HG03175 (cell line): Measurements from ENCODE around the gene GSK3B.
A peak's percentile ranks its signal among the peaks of the same experiment; 100 is the strongest.

Source experiments
- ATAC-seq: cut with Tn5 transposase; IDR thresholded peaks from one replicate; pipeline ENCODE4 v1.9.1; 2021; ENCODE audit warnings: mild to moderate bottlenecking, moderate library complexity; ENCODE audit not compliant: unreplicated experiment

GSK3B gene

DNA sequence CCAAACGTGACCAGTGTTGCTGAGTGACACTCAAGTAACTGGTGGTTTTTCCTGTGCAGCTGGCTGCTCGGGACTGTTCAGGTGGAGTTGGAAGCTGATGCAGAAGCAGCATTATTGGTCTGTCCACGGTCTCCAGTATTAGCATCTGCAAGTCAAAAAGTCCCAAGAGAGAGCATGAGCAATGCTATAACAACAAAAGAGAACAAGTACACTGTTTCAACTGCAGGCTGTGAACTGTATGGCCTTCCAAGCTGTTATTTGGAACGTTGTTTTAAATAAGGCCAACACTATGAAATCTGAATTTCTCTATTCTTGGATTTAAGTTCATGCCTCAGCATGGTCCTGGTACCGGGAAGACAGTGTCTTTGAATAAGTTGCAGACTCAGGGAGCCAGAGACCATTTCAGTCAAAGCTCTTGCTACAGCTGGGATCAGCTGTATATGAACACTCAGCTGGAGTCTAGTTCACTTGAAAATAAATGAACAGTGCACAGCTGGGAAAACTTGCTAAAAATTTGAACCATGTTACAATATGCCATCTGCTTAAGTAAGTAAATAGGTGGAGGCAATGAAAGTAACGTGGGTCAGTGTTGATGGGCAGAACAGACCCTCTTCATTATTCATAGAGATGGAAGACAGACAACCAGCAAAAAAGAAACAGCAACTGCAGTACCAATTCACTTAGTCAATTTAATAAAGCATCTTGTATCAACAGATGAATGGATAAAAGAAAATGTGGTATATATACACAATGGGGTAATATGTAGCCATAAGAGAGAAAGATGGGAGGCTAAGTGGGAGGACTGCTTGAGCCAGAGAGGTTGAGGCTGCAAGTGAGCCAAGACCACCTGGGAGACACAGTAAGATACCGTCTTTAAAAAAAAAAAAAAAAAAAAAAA is 267.3 kb downstream of the GSK3B start:
- ATAC-seq = no peak

GRCh38 chr3:119825820-119826219 is 268.4 kb downstream of the GSK3B start:
- ATAC-seq = no peak

- no peak for ATAC-seq
These were observed 274.4 kb downstream of the GSK3B start for GRCh38 chr3:119819806-119820205.

DNA sequence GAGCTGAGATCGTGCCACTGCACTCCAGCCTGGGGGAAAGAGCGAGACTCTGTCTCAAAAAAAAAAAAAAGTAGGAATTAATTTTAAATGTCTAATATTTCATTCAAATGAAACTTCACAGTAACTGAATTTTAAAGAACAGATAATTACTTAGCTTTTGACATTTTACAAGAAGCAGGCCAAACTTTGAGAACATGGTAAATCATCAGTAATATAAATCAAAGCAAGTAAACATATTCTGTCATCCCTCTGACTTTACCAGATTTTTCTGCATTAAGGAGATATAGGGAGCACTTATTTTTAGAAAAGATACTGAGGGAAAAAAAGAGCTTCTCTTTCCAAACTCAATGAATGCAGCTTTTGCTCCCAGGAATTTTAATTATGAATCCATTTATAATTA is 275.3 kb downstream of the GSK3B start:
- no peak for ATAC-seq

GRCh38 chr3:119817583-119818363 is 276.5 kb downstream of the GSK3B start:
- no peak for ATAC-seq

- ATAC-seq = no peak
These were observed 277.2 kb downstream of the GSK3B start for GRCh38 chr3:119817071-119817470.

DNA sequence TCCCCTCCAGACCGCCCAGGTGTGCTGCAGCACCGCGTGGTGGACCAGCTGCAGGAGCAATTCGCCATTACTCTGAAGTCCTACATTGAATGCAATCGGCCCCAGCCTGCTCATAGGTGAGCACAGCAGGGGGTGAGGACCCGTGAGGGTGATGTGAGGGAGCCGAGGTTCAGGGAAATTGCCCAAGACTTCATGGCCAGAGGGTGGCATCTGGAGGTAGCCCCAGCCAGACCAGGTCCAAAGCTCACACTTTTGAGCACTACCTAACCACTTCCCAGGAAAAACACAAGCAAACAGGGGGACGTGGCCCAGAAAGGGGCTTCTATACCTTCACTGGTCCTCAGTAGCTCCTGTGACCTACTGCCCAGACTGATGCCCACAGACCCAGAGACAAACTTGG is 278.5 kb downstream of the GSK3B start:
- ATAC-seq = no peak

GRCh38 chr3:119812491-119813058 is 281.7 kb downstream of the GSK3B start:
- no peak for ATAC-seq

DNA sequence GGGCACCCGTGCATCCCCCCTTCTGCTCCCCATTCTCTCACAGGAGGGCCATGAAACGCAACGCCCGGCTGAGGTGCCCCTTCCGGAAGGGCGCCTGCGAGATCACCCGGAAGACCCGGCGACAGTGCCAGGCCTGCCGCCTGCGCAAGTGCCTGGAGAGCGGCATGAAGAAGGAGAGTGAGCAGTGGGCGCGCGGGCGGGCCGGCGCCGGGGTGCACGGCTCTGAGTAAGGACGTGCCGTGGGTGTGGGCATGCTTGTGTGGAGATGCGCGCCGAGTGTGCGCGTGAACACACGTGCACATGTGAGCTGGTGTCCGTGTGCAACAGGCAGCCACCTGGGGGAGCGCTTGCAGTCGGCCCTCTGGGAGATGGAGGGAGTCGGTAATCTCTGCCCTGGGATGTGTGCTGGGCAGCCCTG is 284.2 kb downstream of the GSK3B start:
- ATAC-seq = peak; percentile 81

- peak; percentile 32 for ATAC-seq
These were observed 284.8 kb downstream of the GSK3B start for GRCh38 chr3:119809249-119810017.

GRCh38 chr3:119808843-119809242 is 285.4 kb downstream of the GSK3B start:
- ATAC-seq = no peak

DNA sequence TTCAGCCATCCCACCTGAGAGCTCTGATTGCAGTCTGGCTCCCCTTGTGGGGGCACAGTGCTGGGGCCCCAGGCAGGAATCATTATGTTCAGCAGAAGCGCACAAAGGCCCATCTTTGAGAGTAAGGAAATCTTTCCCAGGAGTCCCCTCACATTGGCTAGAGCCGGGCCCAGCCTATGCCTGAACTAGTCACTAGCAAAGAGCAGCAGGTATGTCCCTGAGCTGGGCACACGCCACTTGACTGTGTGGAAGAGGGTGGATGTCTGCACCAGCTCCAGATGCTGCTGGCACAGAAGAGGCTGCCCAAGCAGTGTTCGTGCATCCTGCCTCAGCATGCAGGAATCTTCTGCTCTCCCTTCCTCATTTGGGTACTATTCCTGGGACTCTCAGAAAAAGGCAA is 286.0 kb downstream of the GSK3B start:
- no peak for ATAC-seq

DNA sequence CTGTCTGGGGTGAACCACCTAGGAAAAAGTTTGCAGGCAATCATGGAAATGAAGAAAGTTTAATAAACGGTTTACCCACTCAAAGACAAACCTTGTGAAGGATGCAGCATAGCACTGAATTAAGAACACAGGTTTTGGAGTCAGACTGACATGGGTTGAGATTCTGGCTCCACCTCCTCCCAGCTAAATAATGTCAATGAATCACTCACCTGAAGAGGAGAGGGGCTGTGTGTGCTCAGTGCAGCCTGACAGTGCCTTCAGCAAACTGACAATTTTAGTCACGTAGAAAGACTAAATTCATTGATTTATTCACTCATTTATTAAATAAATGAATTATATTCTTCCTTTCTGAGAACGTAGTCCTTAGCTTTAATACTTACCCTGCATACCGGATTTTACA is 293.4 kb downstream of the GSK3B start:
- no peak for ATAC-seq

DNA sequence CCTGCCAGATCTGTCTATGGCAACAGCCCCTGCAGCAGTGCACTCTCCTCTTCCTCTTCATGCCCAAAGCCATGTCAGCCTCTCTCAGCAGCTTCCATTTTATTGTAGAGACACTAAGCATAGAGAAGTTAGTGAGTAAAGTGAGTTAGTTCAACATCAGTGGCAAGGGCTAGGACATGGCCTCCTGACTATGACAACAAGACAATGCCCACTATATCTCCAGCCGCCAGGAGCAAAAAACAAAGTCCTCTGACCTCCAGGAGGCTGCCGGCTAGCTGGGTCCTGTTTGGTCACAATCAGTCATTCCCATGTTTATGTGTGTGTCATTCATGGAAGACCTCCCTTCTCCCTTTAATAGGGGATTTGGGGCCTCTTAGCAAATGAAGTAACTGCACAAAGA is 297.5 kb downstream of the GSK3B start:
- no peak for ATAC-seq

DNA sequence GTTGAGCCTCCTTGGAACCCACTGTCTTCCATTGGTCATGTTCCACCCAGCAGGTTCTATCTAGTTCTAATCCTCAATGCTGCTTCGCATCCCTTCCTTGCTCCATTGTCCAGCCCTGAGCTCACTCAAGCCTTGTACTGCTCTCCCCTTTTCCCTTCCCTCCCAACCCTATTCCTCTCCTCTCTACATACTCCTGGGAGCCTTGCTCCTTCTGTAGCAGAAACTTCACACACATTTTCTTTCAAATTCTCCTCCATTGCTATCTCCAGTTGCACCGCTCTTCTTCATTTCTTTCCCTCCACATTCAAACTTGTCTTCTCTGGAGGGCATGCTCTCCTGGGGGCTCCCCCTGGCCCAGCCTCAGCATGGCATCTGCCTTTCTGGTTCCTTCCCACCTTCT is 297.9 kb downstream of the GSK3B start:
- ATAC-seq = no peak

DNA sequence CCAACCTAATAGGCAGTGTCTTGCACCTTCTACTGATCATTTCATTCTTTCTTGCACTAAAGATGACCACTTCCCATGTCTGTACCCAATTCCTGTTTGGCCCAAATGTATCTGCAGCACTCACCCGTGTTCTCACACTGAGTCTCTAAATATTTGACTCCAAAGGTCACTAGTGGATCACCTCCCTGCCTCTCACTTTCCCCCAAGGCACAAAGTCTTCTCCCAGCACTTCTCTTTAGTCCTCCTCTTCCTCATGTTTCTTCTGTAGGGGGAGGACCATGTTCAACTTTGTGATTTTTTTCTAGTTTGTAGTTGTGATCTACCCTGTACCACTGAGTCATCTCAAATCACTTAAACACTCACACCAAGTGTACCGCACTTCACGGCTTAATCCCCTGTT is 298.4 kb downstream of the GSK3B start:
- ATAC-seq = no peak

DNA sequence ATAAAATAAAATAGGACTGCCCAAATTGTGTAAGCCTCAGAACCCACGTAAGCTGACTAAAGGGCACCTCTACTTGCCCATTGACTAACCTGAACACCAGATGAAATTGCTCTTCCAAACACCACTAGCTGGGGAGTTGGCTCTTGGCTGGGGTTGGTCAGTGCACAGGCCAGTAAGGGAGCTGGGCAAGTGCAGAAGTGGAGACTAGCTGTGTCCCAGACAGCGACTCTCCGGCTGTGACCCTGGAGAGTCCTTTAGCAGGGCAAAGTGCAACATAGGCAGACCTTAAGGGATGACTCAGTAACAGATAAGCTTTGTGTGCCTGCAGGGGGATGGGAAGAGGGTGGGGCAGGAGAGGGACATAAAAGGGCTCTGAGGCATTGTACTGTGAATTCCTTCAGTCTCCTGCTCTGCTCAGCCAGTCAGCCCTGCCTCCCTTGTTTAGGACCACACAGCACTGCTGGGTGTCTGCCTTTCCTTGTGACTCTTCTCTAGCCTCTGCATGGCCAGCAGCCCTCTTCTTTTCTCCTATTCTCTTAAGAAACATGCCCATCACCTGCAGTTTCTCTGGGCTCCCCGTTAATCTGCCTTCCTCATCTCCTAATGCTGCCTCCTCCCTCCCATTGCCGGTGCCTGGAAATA is 299.2 kb downstream of the GSK3B start:
- no peak for ATAC-seq

GRCh38 chr3:119794401-119794800 is 299.8 kb downstream of the GSK3B start:
- ATAC-seq = no peak

DNA sequence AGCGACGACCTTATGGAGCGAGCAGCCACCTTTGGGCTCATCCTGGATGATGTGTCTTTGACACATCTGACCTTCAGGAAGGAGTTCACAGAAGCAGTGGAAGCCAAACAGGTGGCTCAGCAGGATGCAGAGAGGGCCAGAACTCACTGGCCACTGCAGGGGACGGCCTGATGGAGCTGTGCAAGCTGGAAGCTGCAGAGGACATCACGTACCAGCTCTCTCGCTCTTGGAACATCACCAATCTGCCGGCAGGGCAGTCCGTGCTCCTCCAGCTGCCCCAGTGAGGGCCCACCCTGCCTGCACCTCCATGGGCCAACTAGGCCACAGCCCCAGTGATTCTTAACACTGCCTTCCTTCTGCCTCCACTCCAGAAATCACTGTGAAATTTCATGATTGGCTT is 302.0 kb downstream of the GSK3B start:
- no peak for ATAC-seq

- ATAC-seq = no peak
These were observed 303.9 kb downstream of the GSK3B start for GRCh38 chr3:119790369-119790768.

DNA sequence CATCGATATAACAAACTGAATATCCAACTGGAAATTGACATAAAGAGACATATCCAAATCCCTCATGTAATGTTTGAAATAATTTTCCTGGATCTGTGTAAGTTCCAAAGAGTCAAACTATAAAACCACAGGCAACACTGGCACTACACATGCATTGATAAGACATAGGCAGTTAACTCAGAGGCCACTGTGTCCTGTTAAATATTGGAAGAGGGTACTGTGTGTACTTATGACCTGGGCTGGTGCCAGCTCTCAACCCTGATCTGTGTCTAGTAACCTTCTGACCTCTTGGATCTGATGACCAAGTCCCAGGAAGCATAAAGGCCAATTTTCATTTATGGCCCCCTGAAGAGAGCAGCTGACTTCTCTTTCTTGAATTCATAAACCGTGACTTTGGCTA is 307.8 kb downstream of the GSK3B start:
- ATAC-seq = no peak
